NCI-H345 treated with DMSO at 0.1 percent for 48 hours (cell line): Measurements from ENCODE around the gene KMT2A.
"Not testable (repeated sequence)": the region's sequence is repeated elsewhere in the genome, so short reads cannot be mapped to it uniquely, and the experiment has no call there.

ENCODE experiments used
- DNase-seq: peaks from one replicate; lab custom pipeline; 2025; ENCODE audit not compliant: unreplicated experiment; lab: John Stamatoyannopoulos, UW

The KMT2A gene

GRCh38 chr11:118434553-118435289 lies 1.6 kb upstream of the KMT2A start:
- peak; percentile 48 for DNase-seq

GRCh38 chr11:118435290-118435892 lies 901 bp upstream of the KMT2A start:
- peak; percentile 87 for DNase-seq

GRCh38 chr11:118436639-118437207 lies 431 bp downstream of the KMT2A start:
- no peak for DNase-seq

- DNase-seq: peak; percentile 40
Measured at GRCh38 chr11:118437208-118438125, 1.2 kb downstream of the KMT2A start.

- no peak for DNase-seq
Measured at GRCh38 chr11:118438314-118438931, 2.1 kb downstream of the KMT2A start.

GRCh38 chr11:118439646-118440045 lies 3.4 kb downstream of the KMT2A start:
- DNase-seq: no peak

GRCh38 chr11:118441770-118442275 lies 5.5 kb downstream of the KMT2A start:
- no peak for DNase-seq

GRCh38 chr11:118442301-118442700 lies 6.0 kb downstream of the KMT2A start:
- DNase-seq: no peak

- DNase-seq: no peak
Measured at GRCh38 chr11:118442908-118443589, 6.8 kb downstream of the KMT2A start.

- no peak for DNase-seq
Measured at GRCh38 chr11:118443590-118444218, 7.4 kb downstream of the KMT2A start.

GRCh38 chr11:118447423-118447822 lies 11.1 kb downstream of the KMT2A start:
- DNase-seq: no peak

GRCh38 chr11:118448294-118448693 lies 12.0 kb downstream of the KMT2A start:
- DNase-seq: no peak

- no peak for DNase-seq
Measured at GRCh38 chr11:118449316-118449918, 13.1 kb downstream of the KMT2A start.

GRCh38 chr11:118450451-118450850 lies 14.2 kb downstream of the KMT2A start:
- no peak for DNase-seq

- no peak for DNase-seq
Measured at GRCh38 chr11:118462178-118462577, 25.9 kb downstream of the KMT2A start.

- not testable (repeated sequence) for DNase-seq
Measured at GRCh38 chr11:118468968-118469367, 32.7 kb downstream of the KMT2A start.

GRCh38 chr11:118471030-118471429 lies 34.7 kb downstream of the KMT2A start:
- DNase-seq: no peak

- DNase-seq: no peak
Measured at GRCh38 chr11:118473537-118473936, 37.2 kb downstream of the KMT2A start.

GRCh38 chr11:118476676-118477075 lies 40.4 kb downstream of the KMT2A start:
- no peak for DNase-seq
